NT2/D1 (cell line): ENCODE data around the gene MTRR.

Source experiments
- SUZ12 ChIP-seq: IDR thresholded peaks from 2 replicates; pipeline ENCODE4 v1.6.1; 2011; ENCODE audit not compliant: insufficient read length, insufficient read depth; ENCODE audit errors: extremely low read depth
- YY1 ChIP-seq: IDR thresholded peaks from 2 replicates; pipeline ENCODE4 v1.6.1; 2011; ENCODE audit not compliant: insufficient read length, insufficient read depth

- TF ChIP-seq YY1 = no peak
- no peak for TF ChIP-seq SUZ12
These were observed 5.7 kb downstream of the MTRR start for GRCh38 chr5:7874639-7875038.
